Caco-2 (cell line): ENCODE results near the gene UBE2E2. TPM values are rescaled to one million over a fixed set of nuclear protein-coding genes. Genes with fewer than 3 reads are reported as not detected.

Source experiments
- BruUV-seq: library from RNA; stranded (reverse); fragments of 400-500 nt; replicated peaks from 2 replicates; lab custom pipeline; 2021; lab: Mats Ljungman, UMichigan
- CTCF ChIA-PET: fragments of 300-600 bp; sonication (Branson Sonifier 250); formaldehyde crosslinking; loops from one replicate; lab custom pipeline; 2022; ENCODE audit warnings: antibody characterized with exemption; lab: Charles Lee
- POLR2A ChIA-PET: fragments of 300-600 bp; sonication (Branson Sonifier 250); formaldehyde crosslinking; loops from one replicate; lab custom pipeline; 2022; ENCODE audit warnings: antibody characterized with exemption; lab: Charles Lee
- DNase-seq, 2 experiments: peaks; one replicate each; pipeline versions ENCODE4 v3.0.0 to v3.0.0-alpha.2; 2020 to 2022
- H3K27me3 ChIP-seq: replicated peaks from 2 replicates; pipeline ENCODE4 v1.6.0; 2011; ENCODE audit warnings: low read length; ENCODE audit not compliant: control insufficient read depth, insufficient read depth
- H3K36me3 ChIP-seq: 2 replicates; pipeline ENCODE4 v1.5.1; 2011; ENCODE audit warnings: low read length; ENCODE audit not compliant: control insufficient read depth, insufficient read depth
- H3K4me1 ChIP-seq: fragments of 250-450 bp; sonication (Bioruptor Pico); 2 replicates; pipeline ENCODE4 v1.5.1; 2020; ENCODE audit warnings: mild to moderate bottlenecking
- H3K4me3 ChIP-seq: 2 replicates; pipeline ENCODE4 v1.5.1; 2011; ENCODE audit warnings: low read depth, mild to moderate bottlenecking, control low read depth, low read length
- H3K9me3 ChIP-seq: fragments of 250-450 bp; sonication (Bioruptor Pico); 2 replicates; pipeline ENCODE4 v1.5.1; 2020; ENCODE audit warnings: mild to moderate bottlenecking, moderate library complexity
- H3K27ac Mint-ChIP-seq: one replicate; pipeline ENCODE4 v1.8.0; 2022; ENCODE audit warnings: mixed read lengths; ENCODE audit not compliant: unreplicated experiment
- H3K27me3 Mint-ChIP-seq: one replicate; pipeline ENCODE4 v1.8.0; 2022; ENCODE audit warnings: mixed read lengths; ENCODE audit not compliant: insufficient read depth, unreplicated experiment
- H3K36me3 Mint-ChIP-seq: one replicate; pipeline ENCODE4 v1.8.0; 2022; ENCODE audit warnings: mild to moderate bottlenecking, mixed read lengths; ENCODE audit not compliant: insufficient read depth, unreplicated experiment
- H3K4me1 Mint-ChIP-seq: one replicate; pipeline ENCODE4 v1.8.0; 2022; ENCODE audit warnings: low read depth, mixed read lengths; ENCODE audit not compliant: unreplicated experiment
- H3K4me3 Mint-ChIP-seq: one replicate; pipeline ENCODE4 v1.8.0; 2022; ENCODE audit warnings: mild to moderate bottlenecking, moderate library complexity, mixed read lengths; ENCODE audit not compliant: unreplicated experiment
- H3K9me3 Mint-ChIP-seq: one replicate; pipeline ENCODE4 v1.8.0; 2022; ENCODE audit warnings: mixed read lengths; ENCODE audit not compliant: unreplicated experiment
- intact Hi-C: fragments of 100-400 bp; cut with micrococcal nuclease; formaldehyde crosslinking; loops from one replicate; pipeline ENCODE4 v1.10.0; 2022; ENCODE audit not compliant: unreplicated experiment
- total RNA-seq: library from RNA; stranded (reverse); gene quantifications from 2 replicates; pipeline ENCODE4 v1.2.3, GENCODE V29; 2022
- TF ChIP-seq, protein P1 (sequence below), 2 experiments: fragments of 200-600 bp in 1 of 2; IDR thresholded peaks; 1 replicate in 1 of 2; 2 replicates in 1 of 2; pipeline versions ENCODE4 v1.5.1 to v1.8.0; 2011 to 2022; ENCODE audit warnings: antibody characterized with exemption in 1 of 2, control low read depth in 1 of 2, inconsistent platforms in 1 of 2, low read depth in 1 of 2, low read length in 1 of 2, mild to moderate bottlenecking in 1 of 2, moderate library complexity in 1 of 2; ENCODE audit not compliant: insufficient read depth in 1 of 2, severe bottlenecking in 1 of 2, unreplicated experiment in 1 of 2

UBE2E2 gene
- total RNA-seq, 1 experiment from 2014 or later, result 83.8 TPM

DNA sequence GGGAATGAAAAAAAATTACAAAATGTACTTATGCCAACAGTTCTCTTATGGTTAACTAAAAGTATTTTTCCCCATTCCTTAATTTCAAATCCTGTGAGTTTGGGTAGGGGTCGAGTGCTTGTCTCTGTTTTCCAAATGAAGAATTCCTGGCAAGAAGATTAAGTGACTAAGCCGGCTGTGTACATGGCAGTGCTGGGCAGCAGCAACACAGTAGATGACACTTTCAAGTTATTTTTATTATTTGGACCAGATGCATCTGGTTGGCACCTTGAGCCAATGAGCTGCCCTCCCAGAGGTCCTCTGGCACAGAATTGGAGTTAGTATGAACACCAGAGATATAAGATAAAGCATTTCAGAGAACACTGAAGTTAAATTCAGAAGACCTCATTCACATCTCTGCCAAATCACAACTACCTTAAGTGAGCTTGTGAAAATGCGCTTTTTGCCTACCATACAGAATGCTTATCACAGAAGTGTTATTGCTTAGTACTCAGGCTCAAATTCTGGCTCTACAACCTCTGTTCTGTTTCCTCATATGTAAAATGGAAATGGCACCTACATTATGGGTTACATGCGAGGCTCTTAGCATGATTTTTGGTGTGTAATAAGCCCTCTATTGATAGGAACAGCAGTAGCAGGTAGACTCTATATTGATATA is 256.9 kb downstream of the UBE2E2 start:
- Histone ChIP-seq H3K9me3 (no peaks in the 10 kb centered on the region), H3K4me1 (no peaks in the 10 kb centered on the region), H3K4me3 (no peak overlapping the region), H3K27me3 (no peaks in the 10 kb centered on the region), H3K36me3 (no peaks in the 10 kb centered on the region)
- Mint-ChIP-seq H3K36me3 (no peaks in the 10 kb centered on the region), H3K4me3 (no peak overlapping the region), H3K4me1 (no peaks in the 10 kb centered on the region), H3K9me3 (peaks cover 9% of the 10 kb centered on the region), H3K27me3 (no peaks in the 10 kb centered on the region), H3K27ac (no peak overlapping the region)
- ChIA-PET POLR2A (no interaction called here), CTCF (no interaction called here)
- no peak for DNase-seq
- TF ChIP-seq, protein P1, sequence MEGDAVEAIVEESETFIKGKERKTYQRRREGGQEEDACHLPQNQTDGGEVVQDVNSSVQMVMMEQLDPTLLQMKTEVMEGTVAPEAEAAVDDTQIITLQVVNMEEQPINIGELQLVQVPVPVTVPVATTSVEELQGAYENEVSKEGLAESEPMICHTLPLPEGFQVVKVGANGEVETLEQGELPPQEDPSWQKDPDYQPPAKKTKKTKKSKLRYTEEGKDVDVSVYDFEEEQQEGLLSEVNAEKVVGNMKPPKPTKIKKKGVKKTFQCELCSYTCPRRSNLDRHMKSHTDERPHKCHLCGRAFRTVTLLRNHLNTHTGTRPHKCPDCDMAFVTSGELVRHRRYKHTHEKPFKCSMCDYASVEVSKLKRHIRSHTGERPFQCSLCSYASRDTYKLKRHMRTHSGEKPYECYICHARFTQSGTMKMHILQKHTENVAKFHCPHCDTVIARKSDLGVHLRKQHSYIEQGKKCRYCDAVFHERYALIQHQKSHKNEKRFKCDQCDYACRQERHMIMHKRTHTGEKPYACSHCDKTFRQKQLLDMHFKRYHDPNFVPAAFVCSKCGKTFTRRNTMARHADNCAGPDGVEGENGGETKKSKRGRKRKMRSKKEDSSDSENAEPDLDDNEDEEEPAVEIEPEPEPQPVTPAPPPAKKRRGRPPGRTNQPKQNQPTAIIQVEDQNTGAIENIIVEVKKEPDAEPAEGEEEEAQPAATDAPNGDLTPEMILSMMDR (IDR thresholded peaks at IDR 0.05; ENCODE audit: insufficient read depth in 1 of 2, low read depth in 1 of 2, low read length in 1 of 2, severe bottlenecking in 1 of 2, unreplicated experiment in 1 of 2), result no peak
- intact Hi-C loops, result no loop called here
- no TSS peak for BruUV-seq

DNA sequence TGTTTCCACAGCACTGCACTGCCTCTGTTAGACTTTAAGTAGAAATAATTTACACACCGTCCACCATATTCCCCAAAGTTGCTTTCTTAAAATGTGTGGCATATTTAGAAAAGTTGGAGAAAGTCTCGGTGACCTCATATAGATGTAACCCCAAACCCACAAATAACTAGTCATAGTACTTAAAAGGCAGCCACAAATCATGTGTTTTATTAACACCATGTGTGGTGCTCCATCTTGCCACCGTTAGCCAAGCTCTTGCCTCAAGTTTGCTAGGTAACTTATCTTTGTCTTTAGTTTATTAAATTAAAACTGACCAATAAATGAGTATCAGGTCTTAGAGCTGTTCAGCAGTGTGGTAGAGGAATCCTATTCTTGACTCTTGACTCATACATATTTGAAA is 257.9 kb downstream of the UBE2E2 start:
- TF ChIP-seq, protein P1 (IDR thresholded peaks at IDR 0.05; ENCODE audit: insufficient read depth in 1 of 2, low read depth in 1 of 2, low read length in 1 of 2, severe bottlenecking in 1 of 2, unreplicated experiment in 1 of 2), result no peak
- Mint-ChIP-seq H3K9me3 (peaks cover 9% of the 10 kb centered on the region), H3K36me3 (no peaks in the 10 kb centered on the region), H3K4me1 (no peaks in the 10 kb centered on the region), H3K4me3 (no peak overlapping the region), H3K27me3 (no peaks in the 10 kb centered on the region), H3K27ac (no peak overlapping the region)
- CTCF ChIA-PET, result no interaction called here
- no peaks in the 10 kb centered on the region for H3K9me3 ChIP-seq
- H3K36me3 ChIP-seq, result no peaks in the 10 kb centered on the region
- DNase-seq, result no peak
- BruUV-seq, result no TSS peak
- POLR2A ChIA-PET, result no interaction called here
- H3K4me3 ChIP-seq, result no peak overlapping the region
- no peaks in the 10 kb centered on the region for H3K27me3 ChIP-seq
- H3K4me1 ChIP-seq, result no peaks in the 10 kb centered on the region
- intact Hi-C loops, result no loop called here

DNA sequence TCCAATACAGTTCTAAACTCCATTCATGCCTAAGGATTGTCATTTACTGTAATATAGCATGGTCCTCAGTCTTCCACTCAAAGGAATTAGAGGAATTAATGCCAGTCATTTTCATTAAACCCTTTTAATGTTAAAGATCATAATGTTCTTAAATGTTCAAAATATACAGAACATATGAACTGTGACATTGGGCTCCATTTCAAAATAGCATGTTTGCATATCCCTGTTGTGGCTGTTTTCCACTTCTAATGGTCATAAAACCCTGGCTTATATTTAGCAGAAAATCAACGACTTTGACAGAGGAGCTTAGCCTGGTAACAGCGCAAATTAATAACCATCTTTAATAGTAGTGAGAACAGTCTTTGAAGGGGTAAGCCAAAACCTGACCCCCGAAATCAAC is 260.7 kb downstream of the UBE2E2 start:
- Mint-ChIP-seq H3K27me3 (no peaks in the 10 kb centered on the region), H3K27ac (no peak overlapping the region), H3K36me3 (no peaks in the 10 kb centered on the region), H3K4me1 (no peaks in the 10 kb centered on the region), H3K4me3 (no peak overlapping the region), H3K9me3 (peaks cover 9% of the 10 kb centered on the region)
- BruUV-seq, result no TSS peak
- H3K27me3 ChIP-seq, result no peaks in the 10 kb centered on the region
- TF ChIP-seq, protein P1 (IDR thresholded peaks at IDR 0.05; ENCODE audit: insufficient read depth in 1 of 2, low read depth in 1 of 2, low read length in 1 of 2, severe bottlenecking in 1 of 2, unreplicated experiment in 1 of 2), result no peak
- no peak overlapping the region for H3K4me3 ChIP-seq
- ChIA-PET POLR2A (no interaction called here), CTCF (no interaction called here)
- DNase-seq, result no peak
- intact Hi-C loops, result no loop called here
- H3K9me3 ChIP-seq, result no peaks in the 10 kb centered on the region
- H3K36me3 ChIP-seq, result no peaks in the 10 kb centered on the region
- H3K4me1 ChIP-seq, result no peaks in the 10 kb centered on the region
